Left ventricle myocardium superior (tissue), 1 donor: ENCODE data around the gene ENPP7. TPM values are rescaled to one million over a fixed set of nuclear protein-coding genes. Genes with fewer than 3 reads are reported as not detected.
A peak's percentile ranks its signal among the peaks of the same experiment; 100 is the strongest.

Experiments
- ATAC-seq: fragments of 200-7000 bp; cut with Tn5 transposase; one replicate; pipeline ENCODE4 v1.9.1; 2020; ENCODE audit warnings: mild to moderate bottlenecking, moderate library complexity
- DNase-seq: peaks from one replicate; pipeline ENCODE4 v3.0.0-alpha.2; 2020
- intact Hi-C: fragments of 100-400 bp; cut with micrococcal nuclease; formaldehyde crosslinking; loops from one replicate; pipeline ENCODE4 v1.11.0; 2022
- long read RNA-seq: library from polyadenylated mRNA; unstranded; transcript quantifications from one replicate; pipeline ENCODE4 v2.0.0, GENCODE V29; 2021
- total RNA-seq: library from RNA; stranded (reverse); fragmentation: NEBNext Ultra II Directional; extraction: Animal tissue kit (Norgen Biotek cat#: 25700); gene quantifications from one replicate; pipeline ENCODE4 v1.2.1, GENCODE V29; 2021
- donor health status: DM: no; HTN: yes; CAD: no; lungs with severe emphysema.

Gene ENPP7
- not detected for total RNA-seq
- long read RNA-seq = 0 reads

DNA sequence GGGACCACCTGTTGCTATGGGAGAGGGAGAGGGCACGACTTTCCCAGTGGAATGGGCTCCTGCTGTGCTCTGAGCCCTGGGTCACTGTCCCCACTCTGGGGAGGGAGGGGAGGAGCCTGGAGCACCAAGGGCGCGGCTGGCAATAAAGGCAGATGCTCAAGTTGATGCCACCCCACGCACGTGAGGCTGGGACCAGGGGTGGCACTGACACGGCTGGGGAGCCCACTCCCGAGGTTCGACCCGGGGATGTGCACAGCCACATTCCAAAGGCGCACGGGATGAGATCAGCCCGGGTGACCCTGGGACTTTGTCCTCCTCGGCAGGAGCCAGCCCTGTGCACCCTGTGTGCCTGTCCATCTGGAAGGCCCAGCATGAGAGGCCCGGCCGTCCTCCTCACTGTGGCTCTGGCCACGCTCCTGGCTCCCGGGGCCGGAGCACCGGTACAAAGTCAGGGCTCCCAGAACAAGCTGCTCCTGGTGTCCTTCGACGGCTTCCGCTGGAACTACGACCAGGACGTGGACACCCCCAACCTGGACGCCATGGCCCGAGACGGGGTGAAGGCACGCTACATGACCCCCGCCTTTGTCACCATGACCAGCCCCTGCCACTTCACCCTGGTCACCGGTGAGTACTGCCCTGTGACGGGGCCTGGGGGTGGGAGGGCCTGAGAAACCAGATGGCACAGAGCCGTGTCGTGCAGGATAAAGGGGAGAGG is at the start of gene ENPP7:
TSS of gene ENPP7 (plus strand) at position 175 of the 715 bp plus-strand sequence. CDS start at position 372, 197 bp downstream.
- intact Hi-C loops = no loop called here
- ATAC-seq (no peak), DNase-seq (no peak)

DNA sequence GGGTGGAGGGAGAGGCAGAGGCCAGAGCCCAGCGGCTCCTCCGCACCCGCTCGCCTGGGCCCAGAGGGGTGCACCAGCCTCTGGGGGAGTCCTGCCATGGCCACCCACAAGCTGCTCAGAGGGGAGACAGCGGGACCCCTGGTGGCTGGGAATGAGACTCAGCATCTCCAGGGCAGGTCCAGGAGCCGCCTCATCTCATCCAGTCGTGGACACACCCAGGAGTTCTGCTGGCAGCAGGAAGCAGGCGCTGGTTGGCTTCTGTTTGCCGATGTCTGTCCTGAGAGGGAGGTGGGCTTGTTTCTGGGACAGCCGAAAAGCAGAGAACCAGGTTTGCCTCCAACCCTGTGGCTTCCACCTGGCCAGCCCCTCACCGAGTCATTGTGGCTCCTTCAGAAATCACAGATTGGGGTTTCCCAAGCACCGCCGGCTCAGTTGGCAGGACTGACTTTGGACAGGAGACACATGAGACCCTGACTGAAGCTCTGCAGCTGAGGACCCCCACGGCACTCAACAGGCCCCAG is 49.6 kb upstream of the ENPP7 start:
- no peak for ATAC-seq
- no peak for DNase-seq
- intact Hi-C loops = no loop called here

GRCh38 chr17:79681628-79682261 is 49.0 kb upstream of the ENPP7 start:
- no peak for DNase-seq
- intact Hi-C loops = no loop called here
- ATAC-seq = no peak

- intact Hi-C loops = no loop called here
- ATAC-seq = no peak
- no peak for DNase-seq
Measured at GRCh38 chr17:79683365-79683764, 47.4 kb upstream of the ENPP7 start.

DNA sequence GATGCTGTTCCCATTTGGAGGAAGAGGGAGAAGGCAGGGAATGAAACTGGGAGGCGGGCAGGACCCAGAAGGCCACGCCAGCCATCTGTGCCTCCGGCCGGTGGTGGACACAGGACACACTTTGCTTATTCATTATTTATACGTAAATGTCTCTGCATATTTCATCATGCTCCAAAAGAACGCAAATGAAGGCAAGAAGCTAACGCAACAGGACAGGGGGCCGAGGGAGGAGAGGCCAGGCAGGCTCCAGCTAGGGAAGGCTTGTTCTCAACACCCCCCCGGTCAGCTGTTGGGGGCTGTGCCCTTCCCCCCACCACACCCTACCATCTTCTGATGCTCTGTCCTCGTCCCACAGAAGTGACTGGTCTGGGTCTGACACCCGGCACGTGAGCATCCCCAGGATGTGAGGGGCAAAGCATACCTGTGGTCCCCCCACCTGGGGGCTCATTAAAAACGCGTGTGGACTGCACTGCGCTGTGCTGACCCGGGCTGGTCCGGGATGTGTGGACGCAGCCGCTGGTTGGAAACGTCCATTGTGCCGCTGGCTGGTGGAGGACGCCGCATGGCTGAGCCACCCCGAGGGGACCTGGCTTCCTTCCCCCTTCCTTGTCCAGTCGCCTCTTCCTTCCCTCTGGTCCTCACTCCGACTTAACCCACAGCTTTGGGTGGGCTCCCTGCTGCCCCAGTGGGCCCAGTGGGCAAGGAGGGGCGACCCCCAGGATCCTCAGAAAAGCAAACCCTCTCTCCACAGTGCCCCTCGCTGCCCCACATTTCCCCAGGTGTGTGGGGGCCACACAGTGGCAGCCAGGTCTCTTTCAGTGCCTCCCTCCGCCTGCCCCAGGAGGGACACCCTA is 46.4 kb upstream of the ENPP7 start:
- DNase-seq (no peak), ATAC-seq (no peak)
- intact Hi-C loops = no loop called here

DNA sequence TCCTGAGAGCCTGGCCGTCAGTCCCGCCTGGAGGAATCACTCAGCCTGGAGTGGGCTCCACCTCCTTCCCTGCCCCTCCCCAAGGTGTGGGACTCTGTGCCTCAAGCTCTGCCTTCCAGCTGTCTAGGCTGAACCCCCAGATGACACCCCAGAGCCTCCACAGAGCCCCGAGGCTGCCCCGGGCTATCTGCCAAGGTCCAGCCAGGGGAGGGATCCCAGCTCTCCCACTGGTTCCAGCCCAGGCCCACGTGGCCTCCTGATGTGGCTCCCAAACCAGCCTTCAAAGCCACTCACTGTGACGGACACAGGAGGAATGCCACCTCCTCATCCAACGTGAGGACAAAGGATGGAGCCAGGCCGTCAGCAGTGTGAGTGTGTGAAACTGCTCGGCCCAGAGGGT is 45.6 kb upstream of the ENPP7 start:
- peak; percentile 14 for DNase-seq
- no peak for ATAC-seq
- intact Hi-C loops = no loop called here

DNA sequence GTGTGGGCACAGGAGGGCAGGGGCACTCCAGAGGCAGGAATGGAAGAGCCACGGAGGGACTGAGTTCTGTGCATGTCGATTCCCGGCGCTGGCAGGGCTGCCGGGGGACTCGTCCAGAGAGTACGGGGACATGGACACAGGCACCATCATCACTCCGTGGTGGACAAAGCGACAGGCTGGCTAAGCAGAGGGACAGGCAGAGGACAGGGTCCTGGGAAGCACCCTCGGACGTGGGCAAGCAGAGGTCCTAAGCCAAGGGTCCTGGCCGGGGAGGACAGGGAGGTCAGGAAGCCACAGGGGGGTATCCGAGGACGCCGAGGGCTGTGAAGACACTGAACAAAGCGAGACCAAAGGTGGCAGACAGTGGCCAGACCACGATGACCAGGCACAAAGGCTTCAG is 44.3 kb upstream of the ENPP7 start:
- ATAC-seq = no peak
- DNase-seq = peak; percentile 17
- intact Hi-C loops = no loop called here

DNA sequence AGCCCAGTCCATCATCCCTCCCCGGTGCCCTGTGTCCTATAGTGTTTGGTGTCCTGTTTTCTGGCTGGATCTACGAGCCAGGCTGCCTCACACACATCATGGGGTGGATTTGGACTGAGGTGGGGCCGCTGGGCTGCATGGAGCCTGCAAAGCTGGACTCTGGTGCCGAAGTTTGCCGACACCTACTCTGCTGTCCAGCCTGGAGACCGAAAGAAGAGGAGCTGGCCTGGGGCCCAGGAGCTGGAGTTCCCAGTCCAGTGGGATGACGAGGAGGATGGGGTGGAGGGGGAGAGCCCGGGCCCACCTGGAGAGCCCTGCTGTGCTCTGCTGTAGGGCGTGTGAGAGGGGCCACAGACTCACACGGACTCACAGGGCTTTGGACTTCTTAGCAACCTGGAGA is 40.3 kb upstream of the ENPP7 start:
- no peak for DNase-seq
- ATAC-seq = no peak

GRCh38 chr17:79690988-79691836 is 39.5 kb upstream of the ENPP7 start:
- no peak for DNase-seq
- no peak for ATAC-seq

More for the DNA sequence above, 40.3 kb upstream of the ENPP7 start:
- intact Hi-C loops = no loop called here

DNA sequence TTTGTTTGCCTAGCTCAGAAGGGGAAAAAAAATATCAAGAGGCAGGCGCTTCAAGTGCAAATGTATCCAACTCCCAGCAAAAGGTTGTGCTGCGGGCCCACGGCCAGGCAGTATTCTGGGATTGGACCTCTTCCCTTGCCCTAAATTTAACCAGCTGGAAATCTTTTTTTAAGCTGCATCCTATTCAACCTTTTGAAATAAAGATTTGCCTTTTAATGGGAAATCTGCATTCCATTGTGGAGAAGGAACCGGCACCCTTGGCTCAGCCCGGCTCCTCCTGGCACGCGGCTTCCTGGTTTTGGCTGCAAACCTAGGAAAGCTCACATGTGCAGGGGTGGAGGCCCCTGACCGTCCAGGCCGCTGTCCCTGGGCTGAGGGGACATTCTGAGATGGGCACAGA is 38.8 kb upstream of the ENPP7 start:
- DNase-seq = peak; percentile 56
- intact Hi-C loops = no loop called here
- ATAC-seq = peak; percentile 54

More at GRCh38 chr17:79690988-79691836, 39.5 kb upstream of the ENPP7 start:
- intact Hi-C loops = no loop called here

DNA sequence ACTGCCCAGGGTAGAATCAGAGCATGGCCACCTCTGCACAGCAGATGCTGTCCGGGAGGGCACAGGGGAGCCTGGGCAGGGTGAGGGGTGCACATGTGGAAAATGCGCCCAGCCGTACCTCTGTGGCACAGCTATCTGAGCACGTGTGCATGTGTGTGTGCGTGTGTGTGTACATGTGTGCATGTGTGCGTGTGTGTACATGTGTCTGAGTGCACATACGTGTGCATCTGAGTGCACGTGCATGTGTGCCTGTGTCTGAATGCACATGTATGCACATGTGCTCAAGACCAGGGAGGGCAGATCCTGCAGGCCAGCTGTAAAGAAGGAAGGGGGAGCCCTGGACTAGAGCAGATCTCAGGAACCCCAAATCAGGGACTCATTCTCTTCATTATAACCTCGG is 37.3 kb upstream of the ENPP7 start:
- intact Hi-C loops = no loop called here
- no peak for ATAC-seq
- no peak for DNase-seq

DNA sequence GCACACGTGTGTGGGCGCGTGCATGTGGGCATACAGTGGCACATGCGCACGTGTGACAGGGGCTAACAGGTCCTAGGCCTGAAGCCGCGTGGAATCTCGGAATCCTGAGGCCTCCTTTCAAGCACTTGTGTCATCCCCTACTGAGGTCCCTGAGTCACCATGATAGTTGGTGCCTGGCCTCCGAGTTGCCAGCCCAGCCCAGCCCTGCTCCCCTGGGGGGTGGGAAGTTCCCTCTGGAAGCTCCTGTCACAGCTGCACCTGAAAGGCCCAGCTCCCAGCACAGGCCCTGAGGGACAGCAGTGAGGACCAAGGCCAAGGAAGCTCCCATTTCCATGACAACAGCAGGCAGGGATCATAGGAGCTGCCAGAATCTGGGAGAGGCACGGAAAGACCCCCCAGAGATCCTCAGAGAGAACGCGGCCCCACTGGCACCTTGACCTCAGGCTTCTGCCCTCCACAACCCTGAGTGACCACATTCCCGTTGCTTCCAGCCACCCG is 35.4 kb upstream of the ENPP7 start:
- intact Hi-C loops = no loop called here
- ATAC-seq = no peak
- DNase-seq = no peak

GRCh38 chr17:79695797-79696609 is 34.7 kb upstream of the ENPP7 start:
- DNase-seq (peak; percentile 44), ATAC-seq (peak; percentile 60)
- intact Hi-C loops = no loop called here

- DNase-seq = no peak
- ATAC-seq = no peak
- intact Hi-C loops = no loop called here
Measured at GRCh38 chr17:79696610-79696982, 34.1 kb upstream of the ENPP7 start.

DNA sequence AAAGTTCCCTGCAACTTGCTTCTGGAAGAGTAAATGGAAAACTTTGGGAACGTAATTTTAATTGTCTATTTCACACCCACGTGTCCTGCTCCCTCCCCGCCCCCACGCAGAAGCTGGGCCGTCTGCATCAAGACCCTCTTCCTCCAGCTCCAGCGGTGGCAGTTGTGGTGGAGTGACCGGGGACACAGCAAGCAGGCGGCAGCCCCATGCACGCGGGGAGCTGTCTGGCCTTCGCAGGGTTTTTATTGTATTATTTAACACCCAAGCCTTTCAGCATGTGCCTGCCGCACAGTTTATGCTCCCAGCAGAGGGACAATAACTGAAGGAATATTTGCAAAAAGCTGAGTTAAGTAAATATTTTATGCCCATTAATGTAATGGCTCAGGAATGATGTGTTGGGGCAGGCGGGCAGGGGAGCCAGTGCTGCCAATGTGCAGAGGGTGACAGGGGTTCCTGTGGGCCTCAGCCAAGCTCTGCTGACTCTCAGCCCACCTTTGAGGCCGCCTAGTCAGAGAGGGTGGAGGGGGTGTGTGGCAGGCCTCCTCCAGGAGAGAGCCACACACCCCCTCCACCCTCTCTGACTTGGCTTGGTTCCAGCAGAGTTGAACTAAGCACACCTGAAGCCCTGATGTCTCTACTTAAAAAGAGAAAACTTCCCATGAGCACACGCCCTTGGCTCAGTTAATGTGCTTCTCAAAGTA is 32.4 kb upstream of the ENPP7 start:
- DNase-seq (no peak), ATAC-seq (no peak)
- intact Hi-C loops = no loop called here

GRCh38 chr17:79699386-79700036 is 31.2 kb upstream of the ENPP7 start:
- intact Hi-C loops = no loop called here
- DNase-seq = no peak
- ATAC-seq = no peak

DNA sequence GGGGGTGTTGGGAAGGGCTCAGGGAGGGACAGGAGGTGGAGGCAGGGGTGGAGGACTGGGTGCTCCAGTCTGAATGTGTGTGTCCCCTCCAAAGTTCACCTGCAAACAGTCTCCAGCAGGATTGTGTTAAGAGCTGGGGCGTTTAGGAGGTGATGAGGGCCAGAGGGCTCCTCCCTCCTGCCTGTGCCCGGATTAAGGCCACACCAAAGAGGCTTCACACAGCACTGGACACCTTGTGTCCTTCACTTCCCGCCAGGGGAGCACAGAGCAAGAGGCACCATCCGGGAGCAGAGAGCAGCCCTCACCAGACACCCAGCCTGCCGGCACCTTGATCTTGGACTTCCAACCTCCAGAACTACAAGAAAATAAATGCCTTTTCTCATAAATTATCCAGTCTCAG is 30.2 kb upstream of the ENPP7 start:
- no peak for DNase-seq
- ATAC-seq = no peak
- intact Hi-C loops = no loop called here
